ENCODE data around the gene KANSL2. TPM values are rescaled to one million over a fixed set of nuclear protein-coding genes. Genes with fewer than 3 reads are reported as not detected.
A peak's percentile ranks its signal among the peaks of the same experiment; 100 is the strongest.
"Not testable (repeated sequence)": the region's sequence is repeated elsewhere in the genome, so short reads cannot be mapped to it uniquely, and the experiment has no call there.

The KANSL2 gene, protein sequence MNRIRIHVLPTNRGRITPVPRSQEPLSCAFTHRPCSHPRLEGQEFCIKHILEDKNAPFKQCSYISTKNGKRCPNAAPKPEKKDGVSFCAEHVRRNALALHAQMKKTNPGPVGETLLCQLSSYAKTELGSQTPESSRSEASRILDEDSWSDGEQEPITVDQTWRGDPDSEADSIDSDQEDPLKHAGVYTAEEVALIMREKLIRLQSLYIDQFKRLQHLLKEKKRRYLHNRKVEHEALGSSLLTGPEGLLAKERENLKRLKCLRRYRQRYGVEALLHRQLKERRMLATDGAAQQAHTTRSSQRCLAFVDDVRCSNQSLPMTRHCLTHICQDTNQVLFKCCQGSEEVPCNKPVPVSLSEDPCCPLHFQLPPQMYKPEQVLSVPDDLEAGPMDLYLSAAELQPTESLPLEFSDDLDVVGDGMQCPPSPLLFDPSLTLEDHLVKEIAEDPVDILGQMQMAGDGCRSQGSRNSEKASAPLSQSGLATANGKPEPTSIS
- 70.0 and 87.5 TPM in 2 replicates for total RNA-seq (2014; rRNA removed; shearing (Covaris generic))

DNA sequence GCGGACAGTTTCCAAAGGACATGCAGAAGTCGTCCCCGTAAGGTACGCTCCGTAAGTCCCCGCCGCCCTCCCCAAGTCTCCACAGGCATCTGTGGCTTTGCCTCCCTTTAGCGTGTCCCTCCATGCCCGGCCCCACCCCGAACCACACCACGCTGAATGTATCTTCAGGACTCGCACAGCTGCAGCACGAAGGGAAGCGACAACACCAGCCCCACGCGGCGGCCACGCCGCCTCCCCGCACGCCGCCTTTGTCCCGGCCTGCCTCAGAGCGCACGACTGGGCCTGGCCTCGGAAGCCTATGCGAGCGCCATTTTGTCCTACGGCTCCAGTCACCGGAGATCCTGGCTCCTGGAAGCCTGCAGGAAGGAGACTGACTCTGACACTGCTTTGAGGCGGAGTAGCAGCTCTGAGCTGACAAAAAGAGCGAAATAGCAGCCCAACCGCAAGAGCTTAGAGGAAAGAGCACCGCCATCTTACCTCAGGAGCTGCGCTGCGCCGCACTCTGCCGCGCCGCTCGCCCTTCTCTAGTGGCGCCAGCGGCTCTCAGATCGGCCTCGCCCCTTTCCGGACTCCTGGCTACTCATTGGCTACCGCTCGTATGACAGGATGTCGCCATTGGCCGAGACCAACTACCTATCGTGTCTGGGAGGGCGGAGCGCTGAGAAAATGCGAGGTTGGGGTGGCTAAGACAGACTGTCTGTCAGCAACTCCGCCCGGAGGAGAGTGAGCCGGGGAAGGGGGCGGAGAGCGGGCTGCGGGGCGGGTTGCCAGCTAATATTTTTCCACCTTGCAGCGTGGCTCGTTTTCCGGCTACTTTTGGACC is at the start of gene KANSL2:
TSS of gene KANSL2 (minus strand) at position 529 of the 823 bp plus-strand sequence. CDS start 606 bp downstream, outside the sequence.
- DNase-seq (ENCODE audit: low spot score): peak; percentile 99

DNA sequence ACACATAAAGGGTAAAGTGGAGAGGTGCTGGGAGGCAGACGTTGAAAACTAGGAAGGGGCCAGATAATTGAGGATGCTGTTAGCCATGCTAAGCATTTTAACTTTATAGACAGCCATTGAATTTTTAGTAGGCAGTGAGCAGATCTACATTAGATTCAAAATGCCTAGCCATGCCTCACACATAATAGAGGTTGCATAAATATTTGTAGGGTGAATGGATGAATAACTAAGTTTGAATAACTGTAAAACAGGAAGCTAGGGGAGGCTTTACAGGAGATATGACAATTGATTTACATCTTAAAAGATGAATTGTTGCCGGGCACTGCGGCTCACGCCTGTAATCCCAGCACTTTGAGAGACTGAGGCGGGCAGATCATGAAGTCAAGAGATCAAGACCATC is 46.8 kb upstream of the KANSL2 start:
- no peak for DNase-seq (ENCODE audit: low spot score)

DNA sequence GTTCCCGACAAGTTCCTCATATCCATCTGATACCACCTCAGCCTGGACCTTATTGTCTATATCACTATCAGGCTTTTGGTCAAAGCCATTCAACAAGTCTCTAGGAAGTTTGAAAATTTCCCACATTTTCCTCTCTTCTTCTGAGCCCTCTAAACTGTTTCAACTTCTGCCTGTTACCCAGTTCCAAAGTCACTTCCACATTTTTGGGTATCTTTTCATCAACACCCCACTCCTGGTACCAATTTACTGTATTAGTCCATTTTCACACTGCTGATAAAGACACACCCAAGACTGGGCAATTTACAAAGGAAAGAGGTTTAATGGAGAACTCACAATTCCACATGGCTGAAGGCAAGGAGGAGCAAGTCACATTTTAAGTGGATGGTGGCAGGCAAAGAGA is 38.7 kb upstream of the KANSL2 start:
- not testable (repeated sequence) for DNase-seq (ENCODE audit: low spot score)

DNA sequence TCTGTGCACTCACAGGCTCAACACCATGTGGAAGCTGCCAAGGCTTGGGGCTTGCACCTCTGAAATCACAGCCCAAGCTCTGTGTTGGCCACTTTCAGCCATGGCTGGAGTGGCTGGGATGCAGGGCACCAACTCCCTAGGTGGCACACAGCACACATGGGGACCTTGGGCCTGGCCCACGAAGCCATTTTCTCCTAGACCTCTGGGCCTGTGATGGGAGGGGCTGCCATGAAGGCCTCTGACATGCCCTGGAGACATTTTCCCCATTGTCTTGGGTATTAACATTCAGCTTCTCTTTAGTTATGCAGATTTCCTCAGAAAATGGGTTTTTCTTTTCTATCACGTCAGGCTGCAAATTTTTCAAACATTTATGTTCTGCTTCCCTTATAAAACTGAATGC is 38.1 kb upstream of the KANSL2 start:
- DNase-seq (ENCODE audit: low spot score): not testable (repeated sequence)

DNA sequence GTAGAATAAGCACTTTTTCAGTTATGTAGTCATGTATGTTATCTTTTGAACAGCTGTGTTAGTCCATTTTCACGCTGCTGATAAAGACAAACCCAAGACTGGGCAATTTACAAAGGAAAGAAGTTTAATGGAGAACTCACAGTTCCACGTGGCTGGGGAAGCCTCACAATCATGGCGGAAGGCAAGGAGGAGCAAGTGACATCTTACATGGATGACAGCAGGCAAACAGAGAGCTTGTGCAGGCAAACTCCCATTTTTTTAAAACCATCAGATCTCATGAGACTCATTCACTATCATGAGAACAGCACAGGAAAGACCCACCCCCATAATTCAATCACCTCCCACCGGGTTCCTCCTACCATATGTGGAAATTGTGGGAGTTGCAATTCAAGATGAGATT is 37.0 kb upstream of the KANSL2 start:
- not testable (repeated sequence) for DNase-seq (ENCODE audit: low spot score)

DNA sequence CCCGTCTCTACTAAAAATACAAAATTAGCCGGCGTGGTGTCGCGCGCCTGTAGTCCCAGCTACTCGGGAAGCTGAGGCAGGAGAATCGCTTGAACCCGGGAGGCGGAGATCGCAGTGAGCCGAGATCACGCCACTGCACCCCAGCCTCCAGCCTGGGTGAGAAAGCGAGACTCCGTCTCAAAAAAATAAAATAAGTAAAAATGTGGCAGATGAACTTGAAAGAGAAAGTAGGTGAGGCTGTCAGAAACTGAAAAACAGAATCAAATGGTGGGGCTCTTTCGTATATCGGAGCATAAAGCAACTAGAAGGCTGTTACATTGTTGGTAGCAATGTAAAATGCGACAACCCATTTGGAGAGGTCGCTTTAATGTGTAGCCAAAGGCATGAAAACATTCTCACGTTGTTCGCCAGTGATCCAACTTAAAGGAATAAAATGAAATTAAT is 35.2 kb upstream of the KANSL2 start:
- DNase-seq (ENCODE audit: low spot score): no peak

DNA sequence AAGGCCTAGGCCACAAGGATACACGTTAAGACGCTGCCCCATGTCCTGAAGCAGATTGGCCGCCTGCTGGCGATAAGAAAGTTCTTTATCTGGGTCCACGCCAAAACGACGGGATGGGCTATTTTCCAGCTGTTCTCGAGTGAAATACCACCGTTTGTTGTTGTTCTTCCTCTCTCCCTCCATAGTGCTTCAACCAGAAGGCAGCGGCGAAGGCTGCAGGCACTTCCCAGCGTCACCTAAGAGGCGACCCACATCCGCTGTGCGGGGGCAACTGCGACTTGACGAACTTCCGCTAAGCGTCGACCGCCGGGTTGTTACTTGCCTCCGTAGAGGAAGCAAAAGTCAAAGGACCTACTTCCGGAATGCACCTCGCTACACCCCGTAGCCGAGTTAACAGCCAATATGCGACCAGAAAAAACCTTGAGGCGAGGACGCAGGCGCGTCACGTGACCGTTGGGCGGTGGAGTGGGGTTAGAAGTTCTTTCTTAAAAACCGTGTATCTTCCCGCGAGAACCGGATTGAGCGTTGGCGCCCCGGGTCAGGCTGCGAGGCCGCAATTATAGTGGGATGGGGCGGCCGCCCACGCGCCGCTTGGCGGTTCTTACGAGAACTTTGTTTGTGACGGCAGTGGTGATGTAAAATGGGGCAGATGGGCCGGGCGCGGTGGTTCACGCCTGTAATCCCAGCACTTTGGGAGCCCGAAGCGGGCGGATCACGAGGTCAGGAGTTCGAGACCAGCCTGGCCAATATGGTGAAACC is 34.6 kb upstream of the KANSL2 start, which contains the start of gene CCNT1:
TSS of gene CCNT1 (minus strand) at position 215 of the 759 bp plus-strand sequence. CDS start at position 183, 32 bp downstream.
- DNase-seq (ENCODE audit: low spot score): peak; percentile 100

DNA sequence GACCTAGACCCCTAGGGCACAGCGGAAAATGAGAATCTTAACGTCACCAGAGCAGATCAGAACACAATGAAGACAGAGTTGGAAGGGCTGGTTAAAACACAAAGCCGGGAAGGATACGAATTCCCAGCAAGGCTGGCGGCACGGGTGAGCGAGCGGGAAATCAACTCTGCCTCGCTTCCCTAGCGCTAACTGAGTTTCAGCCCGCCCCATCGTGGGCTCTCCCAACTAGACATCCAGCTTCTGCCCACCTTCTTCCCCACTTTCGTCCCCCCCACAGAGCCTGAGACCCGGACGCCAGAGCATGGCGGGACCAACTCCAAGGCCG is 34.1 kb upstream of the KANSL2 start:
- no peak for DNase-seq (ENCODE audit: low spot score)

DNA sequence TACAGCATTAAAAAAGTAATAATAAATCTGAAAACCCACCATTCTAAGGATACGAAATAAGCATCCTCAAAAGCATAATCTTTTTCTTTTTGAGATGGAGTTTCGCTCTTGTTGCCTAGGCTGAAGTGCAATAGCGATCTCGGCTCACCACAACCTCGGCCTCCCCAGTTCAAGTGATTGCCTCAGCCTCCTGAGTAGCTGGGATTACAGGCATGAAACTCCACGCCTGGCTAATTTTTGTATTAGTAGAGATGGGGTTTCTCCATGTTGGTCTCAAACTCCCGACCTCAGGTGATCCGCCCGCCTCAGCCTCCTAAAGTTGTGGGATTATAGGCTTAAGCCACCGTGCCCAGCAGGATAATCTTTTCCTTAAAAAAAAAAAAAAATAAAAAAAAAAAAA is 30.2 kb upstream of the KANSL2 start:
- DNase-seq (ENCODE audit: low spot score): no peak

DNA sequence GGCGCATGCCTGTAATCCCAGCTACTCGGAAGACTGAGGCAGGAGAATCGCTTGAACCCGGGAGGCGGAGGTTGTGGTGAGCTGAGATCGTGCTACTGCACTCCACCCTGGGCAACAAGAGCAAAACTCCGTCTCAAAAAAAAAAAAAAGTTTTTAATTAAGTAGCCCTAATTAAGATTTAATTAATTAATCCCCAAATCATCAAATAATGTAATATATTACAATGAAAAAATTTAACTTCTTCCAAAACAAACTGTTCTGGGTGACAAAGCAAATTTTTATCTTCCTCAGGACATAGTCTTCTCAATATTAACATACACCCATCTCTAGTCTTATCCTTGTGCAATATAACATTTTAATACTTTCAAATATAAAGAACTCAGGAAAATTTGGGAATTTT is 16.8 kb upstream of the KANSL2 start:
- not testable (repeated sequence) for DNase-seq (ENCODE audit: low spot score)

DNA sequence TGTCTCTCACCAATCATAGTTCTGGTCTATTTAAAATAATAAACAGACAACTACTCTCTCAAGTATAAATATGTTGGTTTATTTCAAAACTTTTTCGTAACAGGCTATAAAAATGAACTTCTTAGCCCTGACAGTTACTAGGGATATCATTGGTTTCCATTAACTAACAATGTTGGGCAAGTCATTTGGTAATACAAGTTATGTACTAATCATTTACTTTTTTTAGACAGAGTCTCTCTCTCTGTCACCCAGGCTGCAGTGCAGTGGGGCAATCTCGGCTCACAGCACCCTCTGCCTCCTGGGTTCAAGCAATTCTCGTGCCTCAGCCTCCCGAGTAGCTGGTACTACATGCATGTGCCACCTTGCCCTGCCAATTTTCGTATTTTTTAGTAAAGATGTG is 14.6 kb upstream of the KANSL2 start:
- DNase-seq (ENCODE audit: low spot score): no peak

DNA sequence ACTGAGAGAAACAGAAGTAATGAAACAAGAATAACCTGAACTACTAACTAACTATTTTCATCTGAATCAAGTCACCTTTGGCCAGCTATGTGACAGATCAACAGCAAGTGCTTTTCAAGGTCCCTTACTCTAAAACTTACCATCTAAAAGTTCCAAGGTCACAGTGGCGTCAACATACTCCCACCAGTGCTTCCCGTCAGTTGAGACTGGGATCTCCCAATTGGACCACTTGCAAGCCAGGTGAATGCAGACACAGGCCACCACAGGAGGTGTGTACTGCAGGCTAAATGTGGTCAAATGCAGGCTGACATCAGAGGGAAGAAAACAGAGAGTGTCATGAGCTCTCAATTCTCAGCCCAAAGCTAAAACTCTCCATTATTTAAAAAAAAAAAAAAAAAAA is 13.8 kb upstream of the KANSL2 start:
- no peak for DNase-seq (ENCODE audit: low spot score)

DNA sequence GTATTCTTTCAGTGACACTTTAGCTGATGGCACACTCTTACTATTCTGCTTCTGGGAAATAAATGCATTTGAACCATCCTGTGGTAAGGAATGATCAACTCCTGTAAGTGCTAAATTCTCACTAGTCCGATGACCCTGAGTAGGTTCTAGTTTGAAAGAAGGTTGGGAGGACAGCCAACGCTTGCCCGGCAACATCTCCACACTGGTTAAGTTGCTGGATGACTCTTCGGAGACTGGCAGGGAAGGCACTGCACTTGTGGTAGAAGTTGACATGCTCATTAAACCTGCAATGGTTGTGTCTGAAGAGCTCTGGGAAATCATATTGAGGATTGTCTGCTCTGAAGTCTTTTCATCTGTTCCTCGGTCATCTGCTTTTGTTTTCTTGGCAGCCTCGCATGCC is 12.0 kb upstream of the KANSL2 start:
- DNase-seq (ENCODE audit: low spot score): no peak

DNA sequence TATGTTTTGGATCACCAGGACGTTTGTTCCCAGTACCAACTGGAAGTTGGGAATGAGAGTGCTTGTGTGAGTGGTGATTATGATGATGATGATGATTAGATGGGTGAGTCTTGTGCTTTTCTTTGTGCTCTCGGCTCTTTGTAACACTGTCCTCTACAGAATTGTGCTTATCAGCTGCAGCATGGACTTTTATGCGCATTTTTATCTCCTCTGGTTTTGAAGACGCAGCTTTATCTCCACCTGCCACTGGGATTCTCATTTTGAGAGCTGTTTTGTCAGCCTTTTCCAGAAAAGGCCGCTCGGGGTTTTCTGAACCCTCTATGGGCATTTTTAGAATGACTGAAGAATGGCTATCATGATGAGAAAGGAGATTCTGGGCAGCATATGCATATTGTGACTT is 11.5 kb upstream of the KANSL2 start:
- DNase-seq (ENCODE audit: low spot score): no peak

DNA sequence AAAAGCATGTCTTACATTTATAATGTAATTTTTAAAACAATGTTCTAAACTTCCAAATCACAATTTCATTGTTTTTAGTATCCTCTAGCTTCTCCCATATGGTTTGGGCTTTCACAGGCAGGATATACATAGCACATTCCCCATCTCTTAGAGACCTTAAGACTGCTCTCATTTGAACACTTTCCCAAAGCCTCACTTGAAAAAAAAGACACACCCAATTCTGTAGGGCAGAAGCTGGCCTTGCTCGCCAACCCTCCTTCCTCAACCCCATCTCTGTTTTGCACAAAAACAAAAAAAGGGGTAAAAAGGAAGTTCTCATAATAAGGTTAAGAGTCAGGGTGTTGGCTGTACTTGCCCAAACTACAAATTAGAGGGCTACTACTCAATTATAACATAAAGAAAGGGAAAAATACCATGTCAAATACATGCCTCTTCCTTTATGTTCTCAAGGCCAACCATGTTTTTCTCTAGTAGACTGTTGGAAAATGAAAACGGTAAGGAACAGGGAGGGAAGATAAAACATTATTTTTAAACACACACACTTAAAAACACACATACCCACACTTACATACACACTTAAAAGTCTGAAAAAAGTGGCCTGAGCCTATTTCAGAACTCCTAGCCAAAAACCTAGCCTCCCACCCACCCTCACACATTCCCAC is 9.9 kb upstream of the KANSL2 start:
- no peak for DNase-seq (ENCODE audit: low spot score)

DNA sequence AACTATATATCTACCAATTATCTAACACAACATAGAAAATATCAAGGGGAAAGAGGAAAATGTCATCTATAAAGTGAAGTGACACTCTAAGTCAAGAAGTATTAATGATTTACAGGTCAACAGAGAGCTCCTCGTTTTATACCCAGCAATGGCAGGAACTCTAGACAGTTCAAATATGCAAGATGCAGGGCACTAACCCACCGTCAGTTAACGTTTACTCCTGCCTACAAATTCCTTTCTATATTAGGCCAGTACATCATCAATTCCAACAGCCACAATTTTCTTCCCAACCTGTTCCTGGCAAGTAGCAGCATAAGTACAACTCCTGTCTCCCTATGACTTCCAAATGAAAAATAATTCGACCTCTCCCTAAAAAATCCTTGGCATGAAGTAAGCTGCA is 9.0 kb upstream of the KANSL2 start:
- no peak for DNase-seq (ENCODE audit: low spot score)

DNA sequence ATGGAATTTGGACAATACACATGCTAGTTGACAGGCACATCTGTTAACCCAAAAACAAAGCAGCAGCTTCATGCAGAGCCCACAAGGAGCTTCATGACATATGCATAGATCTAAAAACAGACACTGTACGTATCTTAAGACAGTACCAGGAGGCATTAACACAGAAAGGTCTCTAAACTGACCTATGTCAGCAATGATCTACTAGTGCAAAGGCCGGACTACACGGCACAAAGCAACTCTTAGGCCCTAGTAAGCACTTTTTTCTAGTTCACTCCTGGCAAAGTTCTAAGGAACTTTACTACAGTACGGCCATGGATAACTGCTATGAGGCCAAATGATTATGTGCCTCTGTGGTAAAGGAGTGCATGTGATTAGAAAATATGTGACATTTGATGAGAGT is 8.4 kb upstream of the KANSL2 start:
- DNase-seq (ENCODE audit: low spot score): no peak

DNA sequence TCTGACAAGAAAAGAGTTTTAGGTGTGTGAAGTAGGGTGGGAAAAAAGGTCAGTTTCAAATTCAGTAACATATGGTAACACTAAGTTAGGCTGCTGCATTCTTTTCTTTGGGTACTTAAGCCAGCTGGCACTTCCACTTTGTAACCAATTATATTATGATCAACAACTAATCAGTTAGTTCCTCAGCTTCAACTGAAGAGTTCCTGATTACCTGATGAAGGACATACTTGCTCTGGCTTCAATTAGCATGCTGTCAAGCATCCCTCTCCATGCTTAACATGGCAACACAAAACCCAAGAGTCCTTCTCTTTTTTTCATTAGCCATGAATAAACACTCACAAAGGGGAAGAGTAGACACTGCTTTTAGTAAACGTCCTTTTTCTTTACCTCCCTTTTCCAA is 6.8 kb upstream of the KANSL2 start:
- DNase-seq (ENCODE audit: low spot score): no peak

DNA sequence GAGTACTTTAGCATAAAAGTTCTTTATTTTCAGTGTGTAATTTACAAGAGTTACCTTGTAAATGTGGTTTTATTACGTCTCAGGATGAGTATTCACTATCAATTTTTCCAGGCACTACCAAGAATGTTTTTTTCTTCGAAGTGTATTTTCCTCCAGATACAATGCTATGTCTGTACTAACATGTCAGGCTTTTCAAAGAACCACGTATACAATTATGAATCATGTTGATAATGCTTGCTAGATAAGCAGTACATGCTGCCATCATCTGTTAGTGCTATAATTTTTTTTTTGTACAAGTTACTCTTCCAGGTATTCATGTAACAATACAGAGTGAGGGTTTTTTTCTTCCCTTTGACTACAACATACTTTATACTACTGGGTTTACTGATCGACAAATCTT is 5.6 kb upstream of the KANSL2 start:
- no peak for DNase-seq (ENCODE audit: low spot score)

DNA sequence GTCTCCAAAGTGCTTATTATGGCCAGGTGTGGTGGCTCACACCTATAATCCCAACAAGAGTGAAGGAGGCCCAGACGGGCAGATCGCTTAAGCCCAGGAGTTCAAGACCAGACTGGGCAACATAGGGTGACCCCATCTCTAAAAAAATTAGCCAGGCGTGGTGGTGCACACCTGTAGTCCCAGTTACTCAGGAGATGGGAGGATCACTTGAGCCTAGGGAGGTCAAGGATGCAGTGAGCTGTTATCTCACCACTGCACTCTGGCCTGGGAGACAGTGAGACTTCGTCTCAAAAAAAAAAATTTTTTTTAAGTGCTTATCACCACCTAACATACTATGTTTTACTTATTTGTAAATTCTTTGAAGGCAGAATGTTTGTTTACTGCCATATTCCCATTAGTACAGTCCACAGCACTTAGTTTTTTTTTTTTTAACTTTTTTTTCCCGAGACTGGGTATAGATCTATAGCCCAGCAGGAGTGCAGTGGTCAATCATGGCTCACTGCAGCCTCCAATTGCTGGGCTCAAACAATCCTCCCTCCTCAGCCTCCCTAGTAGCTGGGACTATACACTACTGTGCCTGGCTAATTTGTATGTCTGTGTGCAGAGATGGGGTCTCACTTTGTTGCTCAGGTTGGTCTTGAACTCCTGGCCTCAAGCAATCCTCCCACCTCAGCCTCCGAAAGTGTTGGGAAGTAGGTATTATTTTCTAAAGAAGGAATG is 4.7 kb upstream of the KANSL2 start:
- no peak for DNase-seq (ENCODE audit: low spot score)

Data from H4 (cell line).